ENCODE data around the gene RALGAPA2.

The RALGAPA2 gene

GRCh38 chr20:20658871-20659431 lies 53.5 kb downstream of the RALGAPA2 start:
- H3K36me3 ChIP-seq (ENCODE audit: control insufficient read depth, insufficient read depth, low read length) = no peaks in the 10 kb centered on the region
- no peaks in the 10 kb centered on the region for H3K4me1 ChIP-seq (ENCODE audit: control insufficient read depth, insufficient read depth, low read length, poor library complexity, severe bottlenecking)
- no peak overlapping the region for H3K4me3 ChIP-seq (ENCODE audit: extremely low read depth, insufficient read depth, low read length, poor library complexity, severe bottlenecking)
- no peaks in the 10 kb centered on the region for H3K9me3 ChIP-seq (ENCODE audit: control insufficient read depth, low read length)
- WGBS, 2 experiments (ENCODE audit: insufficient coverage in 2 of 2) = 74 to 89% methylated on average over 2 of the region's 4 CpGs
- H3K27ac ChIP-seq (ENCODE audit: low read depth, low read length, severe bottlenecking) = no peak overlapping the region

GRCh38 chr20:20658123-20658522 lies 54.3 kb downstream of the RALGAPA2 start:
- Histone ChIP-seq H3K4me3 (ENCODE audit: extremely low read depth, insufficient read depth, low read length, poor library complexity, severe bottlenecking) (no peak overlapping the region), H3K9me3 (ENCODE audit: control insufficient read depth, low read length) (no peaks in the 10 kb centered on the region), H3K27ac (ENCODE audit: low read depth, low read length, severe bottlenecking) (no peak overlapping the region), H3K36me3 (ENCODE audit: control insufficient read depth, insufficient read depth, low read length) (no peaks in the 10 kb centered on the region), H3K4me1 (ENCODE audit: control insufficient read depth, insufficient read depth, low read length, poor library complexity, severe bottlenecking) (no peaks in the 10 kb centered on the region)

- no peaks in the 10 kb centered on the region for H3K36me3 ChIP-seq (ENCODE audit: control insufficient read depth, insufficient read depth, low read length)
- H3K4me3 ChIP-seq (ENCODE audit: extremely low read depth, insufficient read depth, low read length, poor library complexity, severe bottlenecking) = no peak overlapping the region
- WGBS, 2 experiments (ENCODE audit: insufficient coverage in 2 of 2) = 92% methylated on average over 3 to 5 of the region's 6 CpGs
- no peak overlapping the region for H3K27ac ChIP-seq (ENCODE audit: low read depth, low read length, severe bottlenecking)
- H3K9me3 ChIP-seq (ENCODE audit: control insufficient read depth, low read length) = no peaks in the 10 kb centered on the region
- H3K4me1 ChIP-seq (ENCODE audit: control insufficient read depth, insufficient read depth, low read length, poor library complexity, severe bottlenecking) = no peaks in the 10 kb centered on the region
These were observed 55.4 kb downstream of the RALGAPA2 start for GRCh38 chr20:20657092-20657491.

GRCh38 chr20:20655883-20656282 lies 56.6 kb downstream of the RALGAPA2 start:
- no peak overlapping the region for H3K27ac ChIP-seq (ENCODE audit: low read depth, low read length, severe bottlenecking)
- WGBS, 2 experiments (ENCODE audit: insufficient coverage in 2 of 2) = 89 to 96% methylated on average over 4 of the region's 5 CpGs
- H3K4me1 ChIP-seq (ENCODE audit: control insufficient read depth, insufficient read depth, low read length, poor library complexity, severe bottlenecking) = no peaks in the 10 kb centered on the region
- H3K4me3 ChIP-seq (ENCODE audit: extremely low read depth, insufficient read depth, low read length, poor library complexity, severe bottlenecking) = no peak overlapping the region
- no peaks in the 10 kb centered on the region for H3K36me3 ChIP-seq (ENCODE audit: control insufficient read depth, insufficient read depth, low read length)
- no peaks in the 10 kb centered on the region for H3K9me3 ChIP-seq (ENCODE audit: control insufficient read depth, low read length)

- WGBS, 2 experiments (ENCODE audit: insufficient coverage in 2 of 2) = 80% methylated on average over 1 of the region's 4 CpGs; no CpG with 5 or more reads in 1 of the 2 experiments
- no peaks in the 10 kb centered on the region for H3K36me3 ChIP-seq (ENCODE audit: control insufficient read depth, insufficient read depth, low read length)
These were observed 62.5 kb downstream of the RALGAPA2 start for GRCh38 chr20:20649945-20650344.

GRCh38 chr20:20643927-20644326 lies 68.5 kb downstream of the RALGAPA2 start:
- Histone ChIP-seq H3K27ac (ENCODE audit: low read depth, low read length, severe bottlenecking) (no peak overlapping the region), H3K4me1 (ENCODE audit: control insufficient read depth, insufficient read depth, low read length, poor library complexity, severe bottlenecking) (no peaks in the 10 kb centered on the region), H3K9me3 (ENCODE audit: control insufficient read depth, low read length) (no peaks in the 10 kb centered on the region), H3K36me3 (ENCODE audit: control insufficient read depth, insufficient read depth, low read length) (no peaks in the 10 kb centered on the region), H3K4me3 (ENCODE audit: extremely low read depth, insufficient read depth, low read length, poor library complexity, severe bottlenecking) (no peak overlapping the region)
- WGBS, 2 experiments (ENCODE audit: insufficient coverage in 2 of 2) = 100% methylated on average over 2 of the region's 3 CpGs; no CpG with 5 or more reads in 1 of the 2 experiments

More at GRCh38 chr20:20649945-20650344, 62.5 kb downstream of the RALGAPA2 start:
- Histone ChIP-seq H3K9me3 (ENCODE audit: control insufficient read depth, low read length) (no peaks in the 10 kb centered on the region), H3K4me3 (ENCODE audit: extremely low read depth, insufficient read depth, low read length, poor library complexity, severe bottlenecking) (no peak overlapping the region), H3K4me1 (ENCODE audit: control insufficient read depth, insufficient read depth, low read length, poor library complexity, severe bottlenecking) (no peaks in the 10 kb centered on the region), H3K27ac (ENCODE audit: low read depth, low read length, severe bottlenecking) (no peak overlapping the region)

GRCh38 chr20:20641783-20642182 lies 70.7 kb downstream of the RALGAPA2 start:
- Histone ChIP-seq H3K27ac (ENCODE audit: low read depth, low read length, severe bottlenecking) (no peak overlapping the region), H3K9me3 (ENCODE audit: control insufficient read depth, low read length) (no peaks in the 10 kb centered on the region), H3K36me3 (ENCODE audit: control insufficient read depth, insufficient read depth, low read length) (no peaks in the 10 kb centered on the region), H3K4me3 (ENCODE audit: extremely low read depth, insufficient read depth, low read length, poor library complexity, severe bottlenecking) (no peak overlapping the region), H3K4me1 (ENCODE audit: control insufficient read depth, insufficient read depth, low read length, poor library complexity, severe bottlenecking) (no peaks in the 10 kb centered on the region)
- WGBS, 2 experiments (ENCODE audit: insufficient coverage in 2 of 2) = 83% methylated on average over 1 of the region's 2 CpGs; no CpG with 5 or more reads in 1 of the 2 experiments

- no peaks in the 10 kb centered on the region for H3K9me3 ChIP-seq (ENCODE audit: control insufficient read depth, low read length)
- H3K27ac ChIP-seq (ENCODE audit: low read depth, low read length, severe bottlenecking) = no peak overlapping the region
- H3K4me1 ChIP-seq (ENCODE audit: control insufficient read depth, insufficient read depth, low read length, poor library complexity, severe bottlenecking) = no peaks in the 10 kb centered on the region
- WGBS, 2 experiments (ENCODE audit: insufficient coverage in 2 of 2) = 71 to 77% methylated on average over 1 of the region's 2 CpGs
- H3K4me3 ChIP-seq (ENCODE audit: extremely low read depth, insufficient read depth, low read length, poor library complexity, severe bottlenecking) = no peak overlapping the region
- peaks cover 3% of the 10 kb centered on the region for H3K36me3 ChIP-seq (ENCODE audit: control insufficient read depth, insufficient read depth, low read length)
These were observed 73.6 kb downstream of the RALGAPA2 start for GRCh38 chr20:20638878-20639277.

GRCh38 chr20:20637998-20638725 lies 74.3 kb downstream of the RALGAPA2 start:
- H3K4me1 ChIP-seq (ENCODE audit: control insufficient read depth, insufficient read depth, low read length, poor library complexity, severe bottlenecking) = no peaks in the 10 kb centered on the region
- no peaks in the 10 kb centered on the region for H3K9me3 ChIP-seq (ENCODE audit: control insufficient read depth, low read length)
- H3K36me3 ChIP-seq (ENCODE audit: control insufficient read depth, insufficient read depth, low read length) = peaks cover 3% of the 10 kb centered on the region
- no peak overlapping the region for H3K27ac ChIP-seq (ENCODE audit: low read depth, low read length, severe bottlenecking)
- no peak overlapping the region for H3K4me3 ChIP-seq (ENCODE audit: extremely low read depth, insufficient read depth, low read length, poor library complexity, severe bottlenecking)
- WGBS, 2 experiments (ENCODE audit: insufficient coverage in 2 of 2) = 94% methylated on average over 4 to 5 of the region's 7 CpGs

- no peak overlapping the region for H3K4me3 ChIP-seq (ENCODE audit: extremely low read depth, insufficient read depth, low read length, poor library complexity, severe bottlenecking)
- no peaks in the 10 kb centered on the region for H3K4me1 ChIP-seq (ENCODE audit: control insufficient read depth, insufficient read depth, low read length, poor library complexity, severe bottlenecking)
- H3K27ac ChIP-seq (ENCODE audit: low read depth, low read length, severe bottlenecking) = no peak overlapping the region
- 89% methylated on average over 2 of the region's 2 CpGs; no CpG with 5 or more reads in 1 of the 2 experiments for WGBS, 2 experiments (ENCODE audit: insufficient coverage in 2 of 2)
- peaks cover 3% of the 10 kb centered on the region for H3K36me3 ChIP-seq (ENCODE audit: control insufficient read depth, insufficient read depth, low read length)
- H3K9me3 ChIP-seq (ENCODE audit: control insufficient read depth, low read length) = no peaks in the 10 kb centered on the region
These were observed 77.4 kb downstream of the RALGAPA2 start for GRCh38 chr20:20635006-20635405.

GRCh38 chr20:20632644-20633043 lies 79.8 kb downstream of the RALGAPA2 start:
- Histone ChIP-seq H3K9me3 (ENCODE audit: control insufficient read depth, low read length) (no peaks in the 10 kb centered on the region), H3K4me3 (ENCODE audit: extremely low read depth, insufficient read depth, low read length, poor library complexity, severe bottlenecking) (no peak overlapping the region)
- WGBS, 2 experiments (ENCODE audit: insufficient coverage in 2 of 2) = 93 to 96% methylated on average over 1 to 2 of the region's 2 CpGs

More at GRCh38 chr20:20632644-20633043, 79.8 kb downstream of the RALGAPA2 start:
- Histone ChIP-seq H3K36me3 (ENCODE audit: control insufficient read depth, insufficient read depth, low read length) (peaks cover 3% of the 10 kb centered on the region), H3K4me1 (ENCODE audit: control insufficient read depth, insufficient read depth, low read length, poor library complexity, severe bottlenecking) (no peaks in the 10 kb centered on the region), H3K27ac (ENCODE audit: low read depth, low read length, severe bottlenecking) (no peak overlapping the region)

Measured in mesodermal cell (in vitro differentiated cells).